ENCODE measurements around the gene SH3GLB2.
A peak's percentile ranks its signal among the peaks of the same experiment; 100 is the strongest.

SH3GLB2 gene

GRCh38 chr9:129028192-129028966 is at the start of gene SH3GLB2:
Gene SH3GLB2 (minus strand): TSS chr9:129028331. CDS start chr9:129028154, 177 bp downstream.
- Histone ChIP-seq H3K9me3 (ENCODE audit: control insufficient read depth in 1 of 2, low read length in 2 of 2) (no peaks in the 10 kb centered on the region), H3K27ac (ENCODE audit: low read depth, low read length) (peak within 1 kb of the TSS; percentile 42)

DNA sequence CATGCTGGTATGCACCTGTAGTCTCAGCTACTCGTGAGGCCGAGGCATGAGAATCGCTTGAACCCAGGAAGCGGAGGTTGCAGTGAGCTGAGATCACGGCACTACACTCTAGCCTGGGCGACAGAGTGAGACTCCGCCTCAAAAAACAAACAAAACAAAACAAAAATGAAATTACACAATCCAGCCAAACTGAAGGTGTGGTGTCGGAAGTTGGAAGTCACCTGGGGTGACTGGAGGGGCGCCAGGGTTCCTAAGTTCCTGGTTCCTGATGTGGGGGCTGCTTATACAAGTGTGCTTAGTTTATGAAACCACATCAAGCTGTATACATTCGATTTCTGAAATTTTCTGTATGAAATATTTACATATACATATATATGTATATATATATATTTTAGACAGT is 49.1 kb upstream of the SH3GLB2 start:
- Histone ChIP-seq H3K27ac (ENCODE audit: low read depth, low read length) (no peak overlapping the region), H3K4me3 (ENCODE audit: low read depth in 1 of 2, low read length in 2 of 2) (no peak overlapping the region), H3K9me3 (ENCODE audit: control insufficient read depth in 1 of 2, low read length in 2 of 2) (no peaks in the 10 kb centered on the region), H3K4me1 (ENCODE audit: control insufficient read depth in 1 of 2, insufficient read depth in 2 of 2, low read length in 2 of 2) (peaks cover 37 to 49% of the 10 kb centered on the region in 2 donors), H3K36me3 (ENCODE audit: control insufficient read depth in 1 of 2, insufficient read depth in 2 of 2, low read length in 2 of 2) (no peaks in the 10 kb centered on the region), H3K27me3 (ENCODE audit: control insufficient read depth in 1 of 2, insufficient read depth in 2 of 2, low read length in 2 of 2) (no peaks in the 10 kb centered on the region), H3K9ac (ENCODE audit: low read depth in 1 of 2, low read length in 2 of 2) (no peak overlapping the region)

More at GRCh38 chr9:129028192-129028966, at the start of gene SH3GLB2:
- Histone ChIP-seq H3K4me3 (ENCODE audit: low read depth in 1 of 2, low read length in 2 of 2) (peak within 1 kb of the TSS; percentile 76 to 86), H3K36me3 (ENCODE audit: control insufficient read depth in 1 of 2, insufficient read depth in 2 of 2, low read length in 2 of 2) (no peaks in the 10 kb centered on the region), H3K9ac (ENCODE audit: low read depth in 1 of 2, low read length in 2 of 2) (peak within 1 kb of the TSS; percentile 70 to 90), H3K4me1 (ENCODE audit: control insufficient read depth in 1 of 2, insufficient read depth in 2 of 2, low read length in 2 of 2) (peaks cover 25 to 32% of the 10 kb centered on the region in 2 donors), H3K27me3 (ENCODE audit: control insufficient read depth in 1 of 2, insufficient read depth in 2 of 2, low read length in 2 of 2) (no peaks in the 10 kb centered on the region)

DNA sequence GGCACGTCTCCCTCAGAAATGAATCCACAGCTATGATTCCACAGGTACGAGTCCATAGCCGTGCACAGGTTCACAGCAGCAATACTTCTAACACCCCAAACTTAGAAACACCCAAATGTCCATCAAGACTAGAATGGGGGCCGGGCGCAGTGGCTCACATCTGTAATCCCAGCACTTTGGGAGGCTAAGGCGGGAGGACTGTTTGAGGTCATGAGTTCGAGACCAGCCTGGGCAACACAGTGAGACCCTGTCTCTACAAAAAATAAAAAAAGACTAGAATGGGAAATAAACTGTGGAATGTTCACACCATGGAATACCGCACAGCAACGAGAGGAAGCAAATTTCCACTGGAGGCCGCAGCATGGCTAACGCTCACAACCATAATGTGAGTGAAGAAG is 48.5 kb upstream of the SH3GLB2 start:
- Histone ChIP-seq H3K9me3 (ENCODE audit: control insufficient read depth in 1 of 2, low read length in 2 of 2) (no peaks in the 10 kb centered on the region), H3K27me3 (ENCODE audit: control insufficient read depth in 1 of 2, insufficient read depth in 2 of 2, low read length in 2 of 2) (no peaks in the 10 kb centered on the region), H3K4me3 (ENCODE audit: low read depth in 1 of 2, low read length in 2 of 2) (no peak overlapping the region), H3K4me1 (ENCODE audit: control insufficient read depth in 1 of 2, insufficient read depth in 2 of 2, low read length in 2 of 2) (peaks cover 37 to 49% of the 10 kb centered on the region in 2 donors), H3K27ac (ENCODE audit: low read depth, low read length) (peak overlapping the region; percentile 45), H3K9ac (ENCODE audit: low read depth in 1 of 2, low read length in 2 of 2) (peak overlapping the region; percentile 6 to 57), H3K36me3 (ENCODE audit: control insufficient read depth in 1 of 2, insufficient read depth in 2 of 2, low read length in 2 of 2) (peaks cover under 1 to 1% of the 10 kb centered on the region in 2 donors)

- Histone ChIP-seq H3K9me3 (ENCODE audit: control insufficient read depth in 1 of 2, low read length in 2 of 2) (no peaks in the 10 kb centered on the region), H3K9ac (ENCODE audit: low read depth in 1 of 2, low read length in 2 of 2) (peak overlapping the region in 1 of 2 donors; percentile 57), H3K4me1 (ENCODE audit: control insufficient read depth in 1 of 2, insufficient read depth in 2 of 2, low read length in 2 of 2) (peaks cover 41 to 52% of the 10 kb centered on the region in 2 donors)
Observed at GRCh38 chr9:129075996-129076639, 48.0 kb upstream of the SH3GLB2 start.

GRCh38 chr9:129074106-129074505 is 46.0 kb upstream of the SH3GLB2 start:
- Histone ChIP-seq H3K4me1 (ENCODE audit: control insufficient read depth in 1 of 2, insufficient read depth in 2 of 2, low read length in 2 of 2) (peaks cover 56 to 57% of the 10 kb centered on the region in 2 donors), H3K36me3 (ENCODE audit: control insufficient read depth in 1 of 2, insufficient read depth in 2 of 2, low read length in 2 of 2) (peaks cover 4 to 5% of the 10 kb centered on the region in 2 donors), H3K27ac (ENCODE audit: low read depth, low read length) (no peak overlapping the region), H3K9ac (ENCODE audit: low read depth in 1 of 2, low read length in 2 of 2) (no peak overlapping the region), H3K4me3 (ENCODE audit: low read depth in 1 of 2, low read length in 2 of 2) (no peak overlapping the region), H3K27me3 (ENCODE audit: control insufficient read depth in 1 of 2, insufficient read depth in 2 of 2, low read length in 2 of 2) (no peaks in the 10 kb centered on the region), H3K9me3 (ENCODE audit: control insufficient read depth in 1 of 2, low read length in 2 of 2) (no peaks in the 10 kb centered on the region)

More at GRCh38 chr9:129075996-129076639, 48.0 kb upstream of the SH3GLB2 start:
- Histone ChIP-seq H3K4me3 (ENCODE audit: low read depth in 1 of 2, low read length in 2 of 2) (no peak overlapping the region), H3K27me3 (ENCODE audit: control insufficient read depth in 1 of 2, insufficient read depth in 2 of 2, low read length in 2 of 2) (no peaks in the 10 kb centered on the region), H3K36me3 (ENCODE audit: control insufficient read depth in 1 of 2, insufficient read depth in 2 of 2, low read length in 2 of 2) (peaks cover 4 to 5% of the 10 kb centered on the region in 2 donors), H3K27ac (ENCODE audit: low read depth, low read length) (peak overlapping the region; percentile 45)

- Histone ChIP-seq H3K27me3 (ENCODE audit: control insufficient read depth in 1 of 2, insufficient read depth in 2 of 2, low read length in 2 of 2) (no peaks in the 10 kb centered on the region), H3K9me3 (ENCODE audit: control insufficient read depth in 1 of 2, low read length in 2 of 2) (no peaks in the 10 kb centered on the region), H3K4me3 (ENCODE audit: low read depth in 1 of 2, low read length in 2 of 2) (no peak overlapping the region), H3K9ac (ENCODE audit: low read depth in 1 of 2, low read length in 2 of 2) (no peak overlapping the region), H3K27ac (ENCODE audit: low read depth, low read length) (no peak overlapping the region), H3K4me1 (ENCODE audit: control insufficient read depth in 1 of 2, insufficient read depth in 2 of 2, low read length in 2 of 2) (peaks cover 56 to 58% of the 10 kb centered on the region in 2 donors), H3K36me3 (ENCODE audit: control insufficient read depth in 1 of 2, insufficient read depth in 2 of 2, low read length in 2 of 2) (peaks cover 8 to 9% of the 10 kb centered on the region in 2 donors)
Observed at GRCh38 chr9:129073404-129073803, 45.3 kb upstream of the SH3GLB2 start.

DNA sequence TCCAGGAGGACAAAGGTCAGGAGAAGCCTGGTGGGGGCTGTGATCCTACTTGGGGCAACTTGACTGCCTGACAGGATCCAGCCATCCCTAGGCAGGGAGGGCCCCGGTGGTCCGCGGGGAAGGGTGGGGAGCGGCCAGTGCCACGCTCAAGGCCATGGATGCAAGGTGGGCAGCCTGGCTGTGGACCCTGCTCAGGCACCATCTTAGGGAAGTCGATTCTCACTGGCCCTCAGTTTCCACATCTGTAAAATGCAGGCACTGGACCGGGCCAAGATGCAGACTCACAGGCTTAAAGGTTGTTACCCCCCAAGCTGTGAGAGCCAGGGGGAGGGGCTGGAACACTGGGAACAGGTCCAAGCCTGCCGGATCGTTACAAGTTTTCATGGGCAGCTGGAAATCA is 44.0 kb upstream of the SH3GLB2 start:
- peaks cover 20 to 21% of the 10 kb centered on the region in 2 donors for H3K36me3 ChIP-seq (ENCODE audit: control insufficient read depth in 1 of 2, insufficient read depth in 2 of 2, low read length in 2 of 2)
- H3K27ac ChIP-seq (ENCODE audit: low read depth, low read length): no peak overlapping the region
- no peaks in the 10 kb centered on the region for H3K9me3 ChIP-seq (ENCODE audit: control insufficient read depth in 1 of 2, low read length in 2 of 2)
- peaks cover 57% of the 10 kb centered on the region in 2 donors for H3K4me1 ChIP-seq (ENCODE audit: control insufficient read depth in 1 of 2, insufficient read depth in 2 of 2, low read length in 2 of 2)
- no peaks in the 10 kb centered on the region for H3K27me3 ChIP-seq (ENCODE audit: control insufficient read depth in 1 of 2, insufficient read depth in 2 of 2, low read length in 2 of 2)
- no peak overlapping the region for H3K4me3 ChIP-seq (ENCODE audit: low read depth in 1 of 2, low read length in 2 of 2)
- no peak overlapping the region for H3K9ac ChIP-seq (ENCODE audit: low read depth in 1 of 2, low read length in 2 of 2)

GRCh38 chr9:129071526-129072126 is 43.5 kb upstream of the SH3GLB2 start:
- Histone ChIP-seq H3K9ac (ENCODE audit: low read depth in 1 of 2, low read length in 2 of 2) (no peak overlapping the region), H3K4me1 (ENCODE audit: control insufficient read depth in 1 of 2, insufficient read depth in 2 of 2, low read length in 2 of 2) (peaks cover 51 to 52% of the 10 kb centered on the region in 2 donors), H3K27ac (ENCODE audit: low read depth, low read length) (no peak overlapping the region), H3K27me3 (ENCODE audit: control insufficient read depth in 1 of 2, insufficient read depth in 2 of 2, low read length in 2 of 2) (no peaks in the 10 kb centered on the region), H3K9me3 (ENCODE audit: control insufficient read depth in 1 of 2, low read length in 2 of 2) (no peaks in the 10 kb centered on the region), H3K4me3 (ENCODE audit: low read depth in 1 of 2, low read length in 2 of 2) (no peak overlapping the region), H3K36me3 (ENCODE audit: control insufficient read depth in 1 of 2, insufficient read depth in 2 of 2, low read length in 2 of 2) (peaks cover 22 to 23% of the 10 kb centered on the region in 2 donors)

GRCh38 chr9:129070696-129071525 is 42.8 kb upstream of the SH3GLB2 start:
- no peaks in the 10 kb centered on the region for H3K27me3 ChIP-seq (ENCODE audit: control insufficient read depth in 1 of 2, insufficient read depth in 2 of 2, low read length in 2 of 2)
- no peak overlapping the region for H3K9ac ChIP-seq (ENCODE audit: low read depth in 1 of 2, low read length in 2 of 2)
- peaks cover 45 to 46% of the 10 kb centered on the region in 2 donors for H3K4me1 ChIP-seq (ENCODE audit: control insufficient read depth in 1 of 2, insufficient read depth in 2 of 2, low read length in 2 of 2)
- no peak overlapping the region for H3K27ac ChIP-seq (ENCODE audit: low read depth, low read length)
- no peak overlapping the region for H3K4me3 ChIP-seq (ENCODE audit: low read depth in 1 of 2, low read length in 2 of 2)
- H3K9me3 ChIP-seq (ENCODE audit: control insufficient read depth in 1 of 2, low read length in 2 of 2): no peaks in the 10 kb centered on the region
- peaks cover 23 to 26% of the 10 kb centered on the region in 2 donors for H3K36me3 ChIP-seq (ENCODE audit: control insufficient read depth in 1 of 2, insufficient read depth in 2 of 2, low read length in 2 of 2)
